Stimulated activated CD4-positive, alpha-beta T cell treated with anti-CD3 and anti-CD28 coated beads, Interleukin-15, amount 100 ng/mL, for 24 hours (primary cell): Measurements from ENCODE around the gene RAB11A.

Experiments
- DNase-seq: peaks from one replicate; pipeline ENCODE4 v3.0.0-alpha.2; 2020

The RAB11A gene

GRCh38 chr15:65869126-65869953 is at the start of gene RAB11A:
RAB11A (plus strand) TSS chr15:65869491; CDS start chr15:65869586, 95 bp downstream.
- peak; percentile 96 for DNase-seq

- DNase-seq = no peak
Observed at GRCh38 chr15:65819563-65819960, 49.7 kb upstream of the RAB11A start.

GRCh38 chr15:65821070-65821469 is 48.2 kb upstream of the RAB11A start:
- no peak for DNase-seq

GRCh38 chr15:65822316-65822715 is 47.0 kb upstream of the RAB11A start:
- no peak for DNase-seq

- peak; percentile 19 for DNase-seq
Observed at GRCh38 chr15:65824031-65824743, 45.1 kb upstream of the RAB11A start.

- DNase-seq = no peak
Observed at GRCh38 chr15:65824941-65825544, 44.2 kb upstream of the RAB11A start.

GRCh38 chr15:65827065-65827464 is 42.2 kb upstream of the RAB11A start:
- no peak for DNase-seq

- DNase-seq = no peak
Observed at GRCh38 chr15:65828585-65828984, 40.7 kb upstream of the RAB11A start.

- no peak for DNase-seq
Observed at GRCh38 chr15:65829130-65829764, 40.0 kb upstream of the RAB11A start.

GRCh38 chr15:65832549-65833364 is 36.5 kb upstream of the RAB11A start:
- DNase-seq = peak; percentile 51

- DNase-seq = peak; percentile 31
Observed at GRCh38 chr15:65833501-65834205, 35.6 kb upstream of the RAB11A start.

- no peak for DNase-seq
Observed at GRCh38 chr15:65834603-65835282, 34.5 kb upstream of the RAB11A start.

- DNase-seq = no peak
Observed at GRCh38 chr15:65835447-65835846, 33.8 kb upstream of the RAB11A start.

GRCh38 chr15:65836665-65837064 is 32.6 kb upstream of the RAB11A start:
- no peak for DNase-seq

- DNase-seq = no peak
Observed at GRCh38 chr15:65837301-65838294, 31.7 kb upstream of the RAB11A start.

GRCh38 chr15:65839354-65839901 is 29.9 kb upstream of the RAB11A start:
- no peak for DNase-seq

GRCh38 chr15:65839985-65840384 is 29.3 kb upstream of the RAB11A start:
- no peak for DNase-seq

- DNase-seq = no peak
Observed at GRCh38 chr15:65841121-65841930, 28.0 kb upstream of the RAB11A start.
